Testis (tissue), 3 donors: ENCODE results near the gene DNMBP. TPM values are rescaled to one million over a fixed set of nuclear protein-coding genes. Genes with fewer than 3 reads are reported as not detected.
"Not testable (repeated sequence)": the region's sequence is repeated elsewhere in the genome, so short reads cannot be mapped to it uniquely, and the experiment has no call there.

Source experiments
- DNase-seq: peaks from one replicate; pipeline ENCODE4 v3.0.0-alpha.2; 2019
- H3K27ac ChIP-seq, 2 donors: fragments of 200-600 bp; sonication (generic); one replicate each; pipeline ENCODE4 v1.5.1; 2019
- H3K27me3 ChIP-seq: fragments of 200-600 bp; sonication (generic); one replicate; pipeline ENCODE4 v1.5.1; 2019
- H3K36me3 ChIP-seq: fragments of 200-600 bp; sonication (generic); one replicate; pipeline ENCODE4 v1.5.1; 2017; ENCODE audit warnings: low read depth; ENCODE audit errors: missing control alignments
- H3K4me1 ChIP-seq: fragments of 200-600 bp; sonication (generic); one replicate; pipeline ENCODE4 v1.5.1; 2019
- H3K4me3 ChIP-seq, 2 donors: fragments of 200-600 bp; sonication (generic); one replicate each; pipeline ENCODE4 v1.5.1; 2017 to 2019
- H3K9me3 ChIP-seq: fragments of 200-600 bp; sonication (generic); one replicate; pipeline ENCODE4 v1.5.1; 2017
- POLR2A ChIP-seq: fragments of 450-650 bp; IDR thresholded peaks from one replicate; pipeline ENCODE4 v1.6.1; 2017; ENCODE audit warnings: antibody characterized with exemption, mild to moderate bottlenecking, moderate library complexity
- WGBS, 2 donors: methylation state at CpG; one replicate each; pipeline ENCODE4 v1.1.5; 2018; 5-methylcytosine and 5-hydroxymethylcytosine counted together
- intact Hi-C: fragments of 100-400 bp; cut with DNase I; formaldehyde crosslinking; loops from one replicate; pipeline ENCODE4 v1.15.1; 2023; ENCODE audit warnings: low total_unique reads
- polyA plus RNA-seq: library from polyadenylated mRNA; stranded (reverse); fragments of 350-450 nt; fragmentation: Illumina TruSeq; extraction: RNeasy Lipid Tissue Mini Kit (QIAGEN cat#74804); gene quantifications from one replicate; pipeline ENCODE4 v1.2.3, GENCODE V29; 2014; ENCODE audit warnings: low read depth, low replicate concordance; ENCODE audit not compliant: insufficient read depth
- total RNA-seq, 2 donors: library from RNA; depleted of rRNA; stranded (reverse); fragments of >200 nt; gene quantifications; one replicate each; pipeline ENCODE4 v1.2.3, GENCODE V29; 2016
- TF ChIP-seq, protein P1 (sequence below), 3 experiments: fragments of 450-650 bp in 2 of 3; fragments of 200-600 bp in 1 of 3; sonication (generic) in 1 of 3; IDR thresholded peaks; one replicate each; pipeline ENCODE4 v1.5.1; 2016 to 2019; ENCODE audit warnings: antibody characterized with exemption in 3 of 3, mild to moderate bottlenecking in 2 of 3, moderate library complexity in 1 of 3

The DNMBP gene
- total and polyA plus RNA-seq, 3 donors from 2014 or later = 20.8 to 36.0 (median 33.4) TPM

- 76 to 82% methylated on average over 3 of the region's 3 CpGs for WGBS, 2 donors
- no peaks in the 10 kb centered on the region for H3K9me3 ChIP-seq
- H3K36me3 ChIP-seq = no peaks in the 10 kb centered on the region
- no peak overlapping the region for H3K27ac ChIP-seq
- peaks cover 37% of the 10 kb centered on the region for H3K4me1 ChIP-seq
- TF ChIP-seq, protein P1, sequence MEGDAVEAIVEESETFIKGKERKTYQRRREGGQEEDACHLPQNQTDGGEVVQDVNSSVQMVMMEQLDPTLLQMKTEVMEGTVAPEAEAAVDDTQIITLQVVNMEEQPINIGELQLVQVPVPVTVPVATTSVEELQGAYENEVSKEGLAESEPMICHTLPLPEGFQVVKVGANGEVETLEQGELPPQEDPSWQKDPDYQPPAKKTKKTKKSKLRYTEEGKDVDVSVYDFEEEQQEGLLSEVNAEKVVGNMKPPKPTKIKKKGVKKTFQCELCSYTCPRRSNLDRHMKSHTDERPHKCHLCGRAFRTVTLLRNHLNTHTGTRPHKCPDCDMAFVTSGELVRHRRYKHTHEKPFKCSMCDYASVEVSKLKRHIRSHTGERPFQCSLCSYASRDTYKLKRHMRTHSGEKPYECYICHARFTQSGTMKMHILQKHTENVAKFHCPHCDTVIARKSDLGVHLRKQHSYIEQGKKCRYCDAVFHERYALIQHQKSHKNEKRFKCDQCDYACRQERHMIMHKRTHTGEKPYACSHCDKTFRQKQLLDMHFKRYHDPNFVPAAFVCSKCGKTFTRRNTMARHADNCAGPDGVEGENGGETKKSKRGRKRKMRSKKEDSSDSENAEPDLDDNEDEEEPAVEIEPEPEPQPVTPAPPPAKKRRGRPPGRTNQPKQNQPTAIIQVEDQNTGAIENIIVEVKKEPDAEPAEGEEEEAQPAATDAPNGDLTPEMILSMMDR (IDR thresholded peaks at IDR 0.05) = no peak
- no peak for TF ChIP-seq POLR2A
- H3K4me3 ChIP-seq = no peak overlapping the region
- H3K27me3 ChIP-seq = no peaks in the 10 kb centered on the region
- intact Hi-C loops = no loop called here
- no peak for DNase-seq
Measured at GRCh38 chr10:99995269-99995668, 14.5 kb downstream of the DNMBP start.

GRCh38 chr10:99994801-99995200 lies 14.9 kb downstream of the DNMBP start:
- Histone ChIP-seq H3K27me3 (no peaks in the 10 kb centered on the region), H3K4me3 (no peak overlapping the region), H3K4me1 (peaks cover 37% of the 10 kb centered on the region), H3K36me3 (no peaks in the 10 kb centered on the region), H3K9me3 (no peaks in the 10 kb centered on the region), H3K27ac (no peak overlapping the region)
- WGBS, 2 donors = 79 to 86% methylated on average over 5 of the region's 5 CpGs
- no peak for DNase-seq
- TF ChIP-seq, protein P1 (IDR thresholded peaks at IDR 0.05) = no peak
- TF ChIP-seq POLR2A = no peak
- intact Hi-C loops = no loop called here

GRCh38 chr10:99993701-99994689 lies 15.8 kb downstream of the DNMBP start:
- 69 to 78% methylated on average over 8 of the region's 8 CpGs for WGBS, 2 donors
- H3K4me3 ChIP-seq = no peak overlapping the region
- peak; percentile 71 for DNase-seq

DNA sequence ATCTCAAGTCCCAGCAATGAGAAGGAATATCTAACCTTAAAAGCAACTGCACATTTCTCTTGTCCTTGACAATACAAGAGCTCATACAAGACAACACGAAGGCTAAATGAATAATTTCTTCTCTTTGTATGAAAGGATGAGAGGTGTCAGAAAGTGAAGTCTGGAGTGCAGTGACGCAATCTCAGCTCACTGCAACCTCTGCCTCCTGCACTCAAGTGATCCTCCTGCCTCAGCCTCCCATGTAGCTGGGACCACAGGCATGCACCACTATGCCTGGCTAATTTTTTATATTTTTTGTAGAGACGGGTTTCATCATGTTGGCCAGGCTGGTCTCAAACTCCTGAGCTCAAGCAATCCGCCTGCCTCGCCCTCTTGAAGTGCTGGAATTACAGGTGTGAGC lies 24.1 kb downstream of the DNMBP start:
- peaks cover 27% of the 10 kb centered on the region for H3K4me1 ChIP-seq
- H3K27ac ChIP-seq = peak overlapping the region in 1 of 2 donors; percentile 84

More at GRCh38 chr10:99993701-99994689, 15.8 kb downstream of the DNMBP start:
- Histone ChIP-seq H3K27me3 (no peaks in the 10 kb centered on the region), H3K27ac (peak overlapping the region in 1 of 2 donors; percentile 9), H3K9me3 (no peaks in the 10 kb centered on the region), H3K4me1 (peaks cover 30% of the 10 kb centered on the region), H3K36me3 (no peaks in the 10 kb centered on the region)
- TF ChIP-seq, protein P1 (IDR thresholded peaks at IDR 0.05) = no peak
- TF ChIP-seq POLR2A = no peak
- intact Hi-C loops = no loop called here

DNA sequence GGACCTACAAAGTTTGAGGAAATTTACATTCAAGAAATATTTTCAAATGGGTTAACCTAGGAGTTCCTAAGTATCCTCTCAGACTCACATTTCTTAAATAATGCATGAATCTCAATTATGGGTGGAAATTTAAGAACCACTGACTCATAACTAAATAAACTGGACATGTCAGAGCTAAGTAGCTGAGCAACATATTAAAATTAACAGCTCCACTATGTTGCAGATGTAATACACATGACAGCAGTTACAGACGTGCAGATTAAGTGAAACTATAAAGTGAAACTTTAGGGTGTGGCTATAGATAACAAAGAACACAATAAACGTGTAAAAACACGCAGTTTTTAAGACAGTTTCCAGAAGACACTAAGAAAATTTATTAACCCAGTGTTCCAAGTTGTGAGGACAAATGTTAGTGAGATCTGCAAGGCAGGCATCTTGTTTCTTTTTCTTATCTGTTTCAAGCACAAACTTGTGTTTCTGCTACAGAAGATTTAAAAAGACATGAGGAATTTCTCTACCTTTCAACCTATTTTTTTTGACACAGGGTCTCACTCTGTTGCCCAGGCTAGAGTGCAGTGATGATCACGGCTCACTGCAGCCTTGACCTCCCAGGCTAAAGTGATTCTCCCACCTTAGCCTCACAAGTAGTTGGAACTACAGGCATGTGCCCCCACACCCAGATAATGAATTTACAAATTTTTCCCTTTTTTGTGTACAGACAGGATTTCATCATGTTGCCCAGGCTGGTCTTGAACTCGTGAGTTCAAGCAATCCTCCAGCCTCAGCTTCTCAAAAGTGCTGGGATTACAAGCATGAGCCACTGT lies 25.3 kb downstream of the DNMBP start:
- no peaks in the 10 kb centered on the region for H3K27me3 ChIP-seq
- intact Hi-C loops = no loop called here
- H3K4me3 ChIP-seq = no peak overlapping the region
- no peak for TF ChIP-seq POLR2A
- TF ChIP-seq, protein P1 (IDR thresholded peaks at IDR 0.05) = no peak
- H3K4me1 ChIP-seq = peaks cover 27% of the 10 kb centered on the region
- peak overlapping the region; percentile 25 to 84 for H3K27ac ChIP-seq
- DNase-seq = no peak
- 28 to 35% methylated on average over 5 of the region's 5 CpGs for WGBS, 2 donors
- H3K36me3 ChIP-seq = no peaks in the 10 kb centered on the region
- no peaks in the 10 kb centered on the region for H3K9me3 ChIP-seq

More for the DNA sequence above, 24.1 kb downstream of the DNMBP start:
- 73 to 82% methylated on average over 5 of the region's 5 CpGs for WGBS, 2 donors
- H3K36me3 ChIP-seq, DNase-seq, H3K4me3 ChIP-seq, H3K27me3 ChIP-seq, H3K9me3 ChIP-seq, intact Hi-C loops: not testable (repeated sequence)
